Skeletal muscle satellite cell (primary cell): ENCODE results near the gene L3MBTL4.

Experiments
- H3K27me3 ChIP-seq: 2 replicates; pipeline ENCODE4 v1.7.0; 2013; ENCODE audit warnings: low read length; ENCODE audit not compliant: control insufficient read depth, insufficient read depth
- H3K36me3 ChIP-seq: 2 replicates; pipeline ENCODE4 v1.7.0; 2013; ENCODE audit warnings: mild to moderate bottlenecking, control low read depth, low read length; ENCODE audit not compliant: insufficient read depth
- H3K4me1 ChIP-seq: 2 replicates; pipeline ENCODE4 v1.7.0; 2013; ENCODE audit warnings: low read length; ENCODE audit not compliant: control insufficient read depth, insufficient read depth
- H3K4me2 ChIP-seq: 2 replicates; pipeline ENCODE4 v1.7.0; 2013; ENCODE audit warnings: mild to moderate bottlenecking, low read length
- H3K4me3 ChIP-seq: 2 replicates; pipeline ENCODE4 v1.7.0; 2013; ENCODE audit warnings: low read length
- H3K9ac ChIP-seq: 2 replicates; pipeline ENCODE4 v1.7.0; 2013; ENCODE audit warnings: mild to moderate bottlenecking, low read depth, low read length, moderate library complexity
- H3K9me3 ChIP-seq: replicated peaks from 2 replicates; pipeline ENCODE4 v1.7.0; 2013; ENCODE audit warnings: mild to moderate bottlenecking, control low read depth, low read length

L3MBTL4 gene

DNA sequence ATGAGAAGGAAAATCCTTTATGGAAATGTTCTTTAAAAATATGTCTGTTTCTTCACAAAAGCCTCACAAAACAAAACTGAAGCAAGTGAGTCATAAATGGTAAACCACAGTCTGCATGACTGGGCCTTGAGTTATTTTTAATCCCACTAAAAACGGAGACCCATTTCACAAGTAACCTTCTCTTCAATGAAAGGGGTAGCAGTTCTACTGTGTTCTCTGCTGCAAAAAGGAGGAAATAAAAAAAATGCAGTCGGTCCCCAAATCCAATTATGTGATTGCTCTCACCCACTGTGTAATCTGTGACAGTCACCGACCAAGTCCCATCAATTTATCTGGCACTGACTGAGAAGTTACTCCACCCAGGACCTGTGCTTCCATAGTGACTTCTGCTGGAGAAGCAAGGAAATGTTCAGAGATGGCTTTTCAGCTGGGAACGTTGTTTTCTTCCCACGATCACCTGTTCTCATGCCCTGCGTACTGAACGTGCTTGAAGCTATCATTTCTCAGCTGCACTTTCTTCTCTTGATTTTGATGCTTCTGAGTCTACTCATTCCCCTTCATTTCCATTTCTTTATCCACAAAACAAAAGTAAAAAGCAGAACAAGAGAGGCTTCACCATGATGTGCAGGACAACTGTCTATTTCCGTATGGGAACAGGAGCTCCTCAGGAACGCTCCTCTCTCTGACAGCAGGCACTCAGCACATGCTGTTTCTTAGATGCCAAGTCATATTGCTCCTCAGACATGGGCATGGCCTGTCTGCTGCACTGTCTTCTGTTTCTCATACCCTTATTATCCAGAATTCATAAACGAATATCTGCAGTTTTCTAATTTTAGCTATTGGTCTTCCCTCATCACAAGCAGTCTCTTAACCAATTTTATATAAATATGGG is 439.4 kb downstream of the L3MBTL4 start:
- H3K4me1 ChIP-seq: peaks cover 14% of the 10 kb centered on the region
- no peaks in the 10 kb centered on the region for H3K36me3 ChIP-seq
- H3K4me3 ChIP-seq: no peak overlapping the region
- H3K9me3 ChIP-seq: no peaks in the 10 kb centered on the region
- peaks cover 28% of the 10 kb centered on the region for H3K27me3 ChIP-seq
- H3K9ac ChIP-seq: no peak overlapping the region
- peak overlapping the region; percentile 55 for H3K4me2 ChIP-seq

DNA sequence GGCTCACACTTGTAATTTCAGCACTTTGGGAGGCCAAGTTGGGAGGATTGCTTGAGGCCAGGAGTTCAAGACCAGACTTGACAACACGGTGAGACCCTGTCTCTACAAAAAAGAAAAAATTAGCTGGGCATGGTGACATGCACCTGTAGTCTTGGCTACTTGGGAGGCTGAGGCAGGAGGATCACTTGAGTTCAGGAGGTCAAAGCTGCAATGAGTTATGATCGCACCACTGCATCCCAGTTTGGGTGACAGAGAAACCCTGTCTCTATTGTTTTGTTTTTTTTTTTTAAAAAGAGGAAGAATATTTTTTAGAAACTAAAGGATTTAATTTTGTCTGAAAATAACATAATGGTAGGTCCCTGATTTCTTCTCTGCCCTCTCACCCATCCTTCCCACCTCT is 440.0 kb downstream of the L3MBTL4 start:
- no peak overlapping the region for H3K4me3 ChIP-seq
- H3K36me3 ChIP-seq: no peaks in the 10 kb centered on the region
- H3K27me3 ChIP-seq: peaks cover 32% of the 10 kb centered on the region
- no peak overlapping the region for H3K9ac ChIP-seq
- H3K4me2 ChIP-seq: no peak overlapping the region
- no peaks in the 10 kb centered on the region for H3K9me3 ChIP-seq
- H3K4me1 ChIP-seq: peaks cover 14% of the 10 kb centered on the region

DNA sequence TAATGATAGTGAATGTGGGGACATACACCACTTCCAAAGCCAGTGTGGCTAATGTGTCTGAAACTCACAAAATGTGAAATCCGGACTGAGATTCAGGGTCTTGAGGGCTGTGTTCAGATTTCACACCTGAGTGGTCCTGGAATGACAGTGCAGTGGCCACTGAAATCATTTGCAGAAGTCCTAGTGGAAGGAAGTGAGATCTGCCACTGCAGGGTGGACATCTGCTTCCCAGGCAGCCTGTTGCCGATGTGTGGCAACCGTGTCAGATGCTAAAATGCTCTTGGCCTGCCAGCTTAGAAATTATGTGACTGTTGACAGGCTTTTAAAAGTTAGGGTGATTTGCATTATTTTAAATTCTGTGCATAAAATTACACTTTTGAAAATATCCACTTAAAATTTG is 441.6 kb downstream of the L3MBTL4 start:
- H3K36me3 ChIP-seq: no peaks in the 10 kb centered on the region
- H3K4me1 ChIP-seq: peaks cover 14% of the 10 kb centered on the region
- H3K4me2 ChIP-seq: no peak overlapping the region
- H3K9me3 ChIP-seq: no peaks in the 10 kb centered on the region
- no peak overlapping the region for H3K4me3 ChIP-seq
- H3K9ac ChIP-seq: no peak overlapping the region
- H3K27me3 ChIP-seq: peaks cover 29% of the 10 kb centered on the region

DNA sequence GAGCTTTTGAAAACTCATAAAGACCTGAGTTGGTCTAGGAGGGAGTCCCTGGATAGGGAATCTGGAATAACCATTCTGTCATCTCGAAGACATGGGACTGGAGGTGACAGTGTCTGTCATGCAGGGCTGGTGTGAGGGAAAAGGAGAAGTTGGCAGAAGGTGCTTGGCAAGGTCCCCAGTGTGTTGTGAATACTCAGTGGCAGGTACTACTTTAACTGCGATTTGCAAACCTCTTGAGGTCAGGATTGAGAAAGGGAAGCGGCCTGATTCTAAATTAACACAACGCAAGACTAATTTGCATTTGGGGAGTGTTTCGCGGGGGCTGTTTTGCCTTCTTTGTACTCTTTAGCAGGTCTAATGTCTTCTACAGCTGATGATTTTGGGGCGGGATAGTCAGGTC is 442.4 kb downstream of the L3MBTL4 start:
- H3K27me3 ChIP-seq: peaks cover 29% of the 10 kb centered on the region
- peaks cover 14% of the 10 kb centered on the region for H3K4me1 ChIP-seq

DNA sequence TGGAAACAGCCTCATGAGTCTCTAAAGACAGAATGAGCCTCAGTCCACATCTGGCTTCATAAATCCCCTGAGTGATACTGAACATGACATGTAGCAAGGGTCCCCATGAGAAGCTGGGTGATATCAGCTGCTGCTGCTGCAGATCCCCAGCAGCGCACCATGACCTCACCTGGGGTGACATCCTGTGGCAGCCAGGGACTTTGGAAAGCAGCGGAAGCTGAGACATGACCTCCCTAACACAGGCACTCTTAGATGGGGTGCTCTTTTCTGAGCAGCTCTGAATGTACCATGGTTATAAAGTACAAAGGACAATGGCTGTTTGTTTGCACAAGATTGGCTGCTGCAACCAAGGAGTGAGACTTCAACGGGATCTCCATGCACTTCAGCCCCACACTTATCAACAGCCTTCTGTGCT is 444.7 kb downstream of the L3MBTL4 start:
- peaks cover 24% of the 10 kb centered on the region for H3K27me3 ChIP-seq
- no peak overlapping the region for H3K4me2 ChIP-seq
- no peaks in the 10 kb centered on the region for H3K9me3 ChIP-seq
- H3K9ac ChIP-seq: no peak overlapping the region
- no peaks in the 10 kb centered on the region for H3K36me3 ChIP-seq
- H3K4me3 ChIP-seq: no peak overlapping the region
- H3K4me1 ChIP-seq: peaks cover 13% of the 10 kb centered on the region

More for the DNA sequence above, 442.4 kb downstream of the L3MBTL4 start:
- Histone ChIP-seq H3K36me3 (no peaks in the 10 kb centered on the region), H3K9me3 (no peaks in the 10 kb centered on the region), H3K4me3 (no peak overlapping the region), H3K9ac (no peak overlapping the region), H3K4me2 (no peak overlapping the region)

DNA sequence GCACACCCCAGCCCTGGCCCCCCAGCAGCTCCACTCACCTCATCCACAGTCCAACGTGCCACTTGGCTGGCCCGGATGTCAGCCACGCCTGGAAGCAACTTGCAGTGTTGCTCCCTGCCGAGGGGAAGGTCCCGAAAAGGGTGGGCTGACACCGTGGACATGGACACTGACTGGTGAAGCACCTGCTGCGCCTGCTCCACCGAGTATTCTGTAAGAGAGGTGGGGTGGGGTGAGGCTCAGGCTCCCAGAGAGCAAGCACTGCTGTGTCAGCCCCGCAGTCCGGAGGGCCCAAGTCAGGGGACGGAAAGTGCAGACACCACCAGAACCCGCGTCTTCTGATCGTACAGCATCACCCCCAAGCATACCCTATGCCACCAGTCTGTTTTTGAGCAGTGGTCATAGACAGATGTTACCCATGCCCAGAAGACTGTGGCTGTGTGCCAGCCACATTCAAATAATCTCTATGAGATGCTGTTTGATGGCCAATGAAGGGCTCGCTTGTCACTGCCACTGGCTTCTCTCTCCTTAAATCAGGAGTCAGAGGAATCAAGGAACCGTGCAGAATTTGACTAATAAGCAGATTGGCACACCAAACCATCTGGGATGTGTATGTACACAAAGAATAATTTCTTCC is 445.2 kb downstream of the L3MBTL4 start:
- Histone ChIP-seq H3K36me3 (no peaks in the 10 kb centered on the region), H3K9me3 (no peaks in the 10 kb centered on the region), H3K27me3 (peaks cover 24% of the 10 kb centered on the region)

DNA sequence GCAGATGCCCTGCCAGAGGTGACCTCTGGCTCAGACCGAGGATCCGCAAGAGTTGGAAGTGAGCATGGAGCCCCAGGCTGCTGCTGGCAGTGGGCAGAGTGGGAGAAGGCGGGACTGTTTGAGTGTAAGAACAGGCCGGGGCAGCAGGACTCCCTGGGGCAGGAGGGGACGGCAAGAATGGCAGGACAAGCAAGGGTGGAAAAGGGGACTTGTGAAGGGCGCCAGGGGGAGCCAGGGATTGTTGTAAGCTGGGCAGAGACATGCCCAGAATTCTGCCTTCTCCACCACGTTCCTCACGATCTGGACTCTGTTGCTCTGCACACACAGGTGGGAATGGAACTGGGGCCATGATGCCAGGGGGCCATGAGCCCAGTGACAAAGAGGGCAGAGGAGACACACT is 447.0 kb downstream of the L3MBTL4 start:
- H3K4me1 ChIP-seq: peaks cover 13% of the 10 kb centered on the region
- no peaks in the 10 kb centered on the region for H3K36me3 ChIP-seq
- no peak overlapping the region for H3K9ac ChIP-seq
- H3K4me3 ChIP-seq: no peak overlapping the region
- no peak overlapping the region for H3K4me2 ChIP-seq
- no peaks in the 10 kb centered on the region for H3K9me3 ChIP-seq
- peaks cover 26% of the 10 kb centered on the region for H3K27me3 ChIP-seq

More for the DNA sequence above, 445.2 kb downstream of the L3MBTL4 start:
- no peak overlapping the region for H3K9ac ChIP-seq
- no peak overlapping the region for H3K4me2 ChIP-seq
- no peak overlapping the region for H3K4me3 ChIP-seq
- peaks cover 9% of the 10 kb centered on the region for H3K4me1 ChIP-seq

DNA sequence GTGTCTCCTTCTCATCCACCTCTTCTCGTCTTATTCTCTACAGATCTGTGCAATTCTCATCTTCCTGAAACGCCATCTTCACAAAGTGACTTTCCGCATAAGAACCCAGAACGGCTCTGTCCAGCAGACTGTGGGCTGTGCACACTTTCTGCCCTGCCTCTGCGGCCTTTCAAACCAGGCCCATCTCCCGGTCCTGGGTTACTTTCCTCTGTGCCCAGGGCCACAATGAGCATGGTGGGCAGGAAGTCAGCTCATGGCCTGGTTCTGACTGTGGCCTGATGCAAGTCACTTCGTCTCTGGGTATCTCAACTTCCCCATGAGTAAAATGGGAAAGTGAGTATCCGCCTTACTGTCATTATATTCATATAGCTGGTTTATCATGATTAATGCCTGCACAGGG is 447.7 kb downstream of the L3MBTL4 start:
- Histone ChIP-seq H3K36me3 (no peaks in the 10 kb centered on the region), H3K27me3 (peaks cover 23% of the 10 kb centered on the region), H3K4me1 (peaks cover 13% of the 10 kb centered on the region), H3K4me3 (no peak overlapping the region), H3K9me3 (no peaks in the 10 kb centered on the region), H3K4me2 (no peak overlapping the region), H3K9ac (no peak overlapping the region)

DNA sequence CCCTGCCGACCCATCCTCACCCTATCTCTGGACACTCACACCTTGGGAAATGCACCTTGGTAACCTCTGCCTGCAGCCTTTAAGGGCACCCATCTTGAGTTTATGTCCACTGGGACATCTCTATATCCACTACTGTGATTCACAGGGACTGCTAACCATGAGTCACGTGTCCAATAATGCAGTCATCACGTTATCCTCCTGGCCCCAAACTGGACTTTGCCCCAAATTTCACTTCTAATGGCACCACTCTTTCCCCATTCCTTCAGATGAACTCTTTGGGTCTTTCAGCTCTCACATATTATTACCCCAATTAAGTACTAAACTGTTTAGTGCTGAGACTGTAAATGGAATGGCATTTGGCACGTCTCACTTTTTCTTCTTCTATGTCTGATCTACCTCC is 448.2 kb downstream of the L3MBTL4 start:
- Histone ChIP-seq H3K36me3 (no peaks in the 10 kb centered on the region), H3K4me3 (no peak overlapping the region), H3K9ac (no peak overlapping the region), H3K4me2 (no peak overlapping the region), H3K27me3 (peaks cover 20% of the 10 kb centered on the region), H3K4me1 (peaks cover 13% of the 10 kb centered on the region), H3K9me3 (no peaks in the 10 kb centered on the region)

DNA sequence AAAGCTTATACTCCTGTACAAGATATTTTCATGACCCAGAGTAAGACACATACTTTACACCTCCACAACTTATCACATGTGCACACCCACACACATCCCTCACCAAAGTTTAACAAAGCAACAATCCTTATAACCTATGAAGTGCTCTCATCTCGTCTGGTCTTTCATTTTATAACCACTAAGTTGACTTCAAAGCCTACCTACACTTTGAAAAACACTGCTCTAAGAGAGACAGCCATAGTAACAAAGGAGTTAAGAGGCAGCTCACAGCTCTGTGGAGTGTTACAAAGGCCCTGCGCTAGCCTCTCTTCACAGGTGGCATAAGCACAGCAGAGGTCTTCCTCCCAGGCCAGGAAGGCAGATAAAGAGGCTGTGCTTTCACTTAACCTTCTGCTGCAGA is 449.7 kb downstream of the L3MBTL4 start:
- H3K9me3 ChIP-seq: no peaks in the 10 kb centered on the region
- no peaks in the 10 kb centered on the region for H3K36me3 ChIP-seq
- H3K4me1 ChIP-seq: peaks cover 13% of the 10 kb centered on the region
- H3K9ac ChIP-seq: no peak overlapping the region
- peaks cover 17% of the 10 kb centered on the region for H3K27me3 ChIP-seq
- no peak overlapping the region for H3K4me3 ChIP-seq
- no peak overlapping the region for H3K4me2 ChIP-seq

DNA sequence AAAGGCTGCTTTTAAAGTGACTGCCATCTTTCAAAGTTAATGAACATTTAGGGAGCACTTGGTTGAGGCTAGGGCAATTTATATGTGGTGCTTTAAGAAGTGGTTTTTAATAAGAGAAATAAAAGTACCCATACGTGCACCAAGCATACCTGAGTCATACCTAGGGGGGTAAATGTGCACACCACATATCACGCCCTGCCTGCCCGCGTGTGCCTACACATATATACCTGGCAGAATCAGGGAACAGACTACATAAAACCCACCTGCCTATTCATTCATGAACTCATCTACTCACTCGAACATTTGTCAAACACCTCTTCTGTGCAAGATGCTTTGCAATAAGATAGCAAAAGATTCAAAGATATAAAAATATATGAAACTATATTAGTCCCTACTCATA is 450.1 kb downstream of the L3MBTL4 start:
- Histone ChIP-seq H3K4me2 (no peak overlapping the region), H3K4me3 (no peak overlapping the region), H3K9me3 (no peaks in the 10 kb centered on the region), H3K36me3 (no peaks in the 10 kb centered on the region), H3K27me3 (peaks cover 16% of the 10 kb centered on the region), H3K9ac (no peak overlapping the region), H3K4me1 (peaks cover 13% of the 10 kb centered on the region)
